Umbilical cord (tissue), 2 donors: Measurements from ENCODE around the gene IQCE. TPM values are rescaled to one million over a fixed set of nuclear protein-coding genes. Genes with fewer than 3 reads are reported as not detected.
A peak's percentile ranks its signal among the peaks of the same experiment; 100 is the strongest.
"Not testable (repeated sequence)": the region's sequence is repeated elsewhere in the genome, so short reads cannot be mapped to it uniquely, and the experiment has no call there.

Experiments used
- DNase-seq: peaks from one replicate; pipeline ENCODE4 v3.0.0-alpha.2; 2015; ENCODE audit warnings: low spot score
- total RNA-seq: library from RNA; depleted of rRNA; stranded (reverse); fragments of >200 nt; gene quantifications from one replicate; pipeline ENCODE4 v1.2.3, GENCODE V29; 2014; ENCODE audit warnings: low replicate concordance; ENCODE audit not compliant: insufficient read depth

Gene IQCE
- total RNA-seq, 1 donor from 2014 or later: 5.1 TPM

DNA sequence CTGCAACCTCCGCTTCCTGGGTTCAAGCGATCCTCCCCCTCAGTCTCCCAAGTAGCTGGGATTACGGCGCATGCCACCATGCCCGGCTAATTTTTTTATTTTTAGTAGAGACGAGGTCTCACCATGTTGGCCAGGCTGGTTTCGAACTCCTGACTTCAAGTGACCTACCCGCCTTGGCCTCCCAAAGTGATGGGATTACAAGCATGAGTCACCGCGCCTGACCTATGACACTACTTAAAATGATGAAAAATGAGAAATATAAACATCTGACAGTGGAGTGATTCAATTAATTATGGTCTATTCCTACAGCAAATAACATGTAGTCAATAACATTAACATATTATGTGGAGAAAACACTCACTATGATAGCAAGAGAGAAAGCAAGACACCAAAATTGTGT is 5.7 kb upstream of the IQCE start:
- no peak for DNase-seq

DNA sequence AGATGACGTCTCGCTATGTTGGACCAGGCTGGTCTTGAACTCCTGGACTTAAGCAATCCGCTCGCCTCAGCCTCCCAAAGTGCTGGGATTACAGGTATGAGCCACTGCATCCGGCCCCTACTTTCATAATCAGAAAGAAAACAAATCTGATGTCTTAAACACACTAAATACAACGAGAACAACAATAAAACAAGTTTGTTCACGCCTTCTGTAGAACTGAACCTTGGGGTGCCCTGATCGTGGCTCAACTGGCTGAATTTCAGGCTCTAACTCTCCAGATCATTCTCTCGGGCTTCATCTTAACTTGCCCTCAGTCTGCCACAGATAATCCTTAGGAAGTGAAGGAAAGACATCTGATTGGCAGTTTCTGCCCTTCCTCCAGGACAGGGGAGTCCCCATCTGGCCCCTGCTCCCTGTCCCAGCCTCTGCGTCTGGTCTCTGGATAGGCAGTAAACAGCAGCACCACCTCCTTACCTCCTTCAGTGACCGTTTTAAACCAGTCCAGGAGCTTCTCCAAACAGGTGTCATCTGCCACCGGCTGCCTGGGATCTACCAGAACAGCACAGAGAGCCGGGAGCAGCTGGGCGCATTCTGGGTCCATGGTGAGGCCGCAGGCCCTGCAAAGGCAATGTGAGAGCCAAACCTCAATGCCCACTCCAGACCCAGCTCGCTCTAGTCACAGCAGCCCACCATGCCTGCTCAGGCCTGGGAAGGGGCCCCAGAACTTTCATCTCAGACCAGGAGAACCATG is 4.8 kb upstream of the IQCE start:
- DNase-seq: no peak

DNA sequence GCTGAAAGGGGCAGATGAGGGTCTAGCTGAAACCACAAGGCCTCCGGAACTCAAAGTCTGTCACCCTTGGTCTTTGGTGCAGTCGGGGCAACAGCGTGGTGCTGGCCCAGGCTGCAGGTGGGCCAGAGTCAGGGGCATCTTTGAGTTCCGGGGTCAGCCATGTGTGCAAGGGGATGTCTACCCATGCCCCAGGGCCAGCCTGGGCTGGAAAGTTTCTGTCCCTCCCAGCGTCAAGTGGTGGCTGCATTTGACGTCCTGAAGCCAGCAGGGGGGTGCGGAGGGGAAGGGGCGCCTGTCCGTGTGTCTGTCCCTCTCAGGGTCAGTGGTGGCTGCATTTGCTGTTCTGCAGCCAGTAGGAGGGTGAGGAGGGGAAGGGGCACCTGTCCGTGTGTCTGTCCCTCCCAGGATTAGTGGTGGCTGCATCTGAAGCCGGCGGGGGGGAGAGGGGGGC is 4.1 kb upstream of the IQCE start:
- no peak for DNase-seq

DNA sequence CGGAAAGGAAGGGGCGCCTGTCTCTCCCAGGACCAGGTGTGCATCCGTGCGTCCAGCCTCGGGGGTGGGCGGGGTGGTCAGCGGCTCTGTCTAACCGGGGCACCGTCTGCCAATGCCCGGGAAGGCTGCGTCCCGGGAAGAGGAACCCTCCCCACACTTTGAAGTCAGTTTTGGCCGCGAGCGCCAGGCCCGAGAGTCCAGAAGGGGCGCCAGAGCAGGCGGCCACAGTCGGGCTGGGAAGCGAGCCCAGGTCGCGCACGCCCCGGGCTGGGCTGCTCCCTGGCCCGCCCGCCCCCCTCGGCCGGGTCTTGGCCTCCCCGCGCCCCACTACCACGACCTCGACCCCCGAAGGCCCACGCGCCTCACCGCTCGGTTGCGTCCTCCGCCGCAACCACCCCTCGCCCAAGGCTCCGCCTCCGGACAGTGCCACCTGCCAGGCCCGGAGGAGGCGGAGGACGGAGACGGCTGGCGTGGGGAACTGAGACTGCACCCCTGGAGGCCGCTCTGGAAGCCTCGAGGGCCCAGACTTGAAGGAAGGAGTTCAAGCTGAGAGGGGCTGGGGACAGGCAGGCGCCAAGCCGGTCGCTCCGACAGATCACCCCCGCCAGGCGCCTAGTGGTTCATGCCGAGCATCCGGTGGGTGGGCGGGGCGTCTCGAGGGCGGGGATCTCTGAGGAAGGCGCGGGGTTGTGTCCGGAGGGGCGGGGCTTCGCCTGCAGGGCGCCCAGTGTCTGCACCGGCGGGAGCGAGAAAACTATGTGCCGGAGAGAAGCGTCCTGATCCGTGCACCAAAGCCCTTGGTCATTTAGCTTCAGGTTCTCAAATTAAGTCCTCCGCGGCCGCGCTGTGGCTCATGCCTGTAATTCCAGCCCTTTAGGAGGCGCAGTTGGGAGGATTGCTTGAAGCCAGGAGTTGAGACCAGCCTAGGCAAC is 3.4 kb upstream of the IQCE start, which contains the start of gene BRAT1:
Gene BRAT1 (minus strand): TSS at position 404 of the 932 bp plus-strand sequence. CDS start 1,093 bp downstream, outside the sequence.
- peak; percentile 95 for DNase-seq

DNA sequence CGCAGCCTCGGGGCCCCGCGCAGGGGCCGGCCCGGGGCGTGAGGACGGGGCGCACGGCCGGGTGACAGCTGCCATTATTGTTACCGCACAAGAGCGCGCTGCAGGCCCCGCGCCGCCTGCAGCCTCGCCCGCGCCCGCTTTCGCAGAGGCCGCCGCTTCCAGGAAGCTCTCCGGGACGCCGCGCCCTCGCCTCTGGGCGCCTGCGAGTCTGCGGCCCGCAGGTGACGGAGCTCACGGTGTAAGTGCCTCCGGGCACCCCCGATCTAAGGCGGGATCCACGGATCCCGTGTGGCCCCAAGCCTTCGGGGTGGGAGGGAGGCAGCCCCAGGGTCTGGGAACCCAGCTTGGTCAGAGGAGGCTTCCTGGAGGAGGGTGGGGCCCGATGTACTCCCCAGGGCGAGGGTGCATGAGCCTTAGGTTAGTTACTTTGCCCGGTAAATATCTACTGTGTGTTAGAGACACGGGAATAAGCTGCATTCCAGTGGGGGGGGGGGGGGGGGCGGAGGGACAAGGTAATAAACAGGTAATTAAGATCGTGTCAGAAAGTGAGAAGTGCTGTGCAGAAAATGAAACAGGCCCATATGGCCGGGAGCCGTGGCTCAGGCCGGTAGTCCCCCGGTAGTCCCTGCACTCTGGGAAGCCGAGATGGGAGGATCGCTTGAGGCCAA is 638 bp downstream of the IQCE start:
- DNase-seq: no peak

DNA sequence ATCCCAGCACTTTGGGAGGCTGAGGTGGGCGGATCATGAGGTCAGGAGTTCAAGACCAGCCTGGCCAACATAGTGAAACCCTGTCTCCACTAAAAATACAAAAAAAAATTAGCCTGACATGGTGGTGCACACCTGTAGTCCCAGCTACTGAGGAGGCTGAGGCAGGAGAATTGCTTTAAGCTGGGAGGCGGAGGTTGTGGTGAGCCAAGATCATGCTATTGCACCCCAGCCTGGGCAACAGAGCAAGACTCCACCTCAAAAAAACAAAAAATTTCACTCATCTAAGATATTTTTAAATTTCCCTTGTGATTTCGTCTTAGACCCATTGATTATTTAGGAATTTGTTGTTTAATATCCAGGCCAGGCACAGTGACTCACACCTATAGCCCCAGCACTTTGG is 5.2 kb downstream of the IQCE start:
- DNase-seq: not testable (repeated sequence)

DNA sequence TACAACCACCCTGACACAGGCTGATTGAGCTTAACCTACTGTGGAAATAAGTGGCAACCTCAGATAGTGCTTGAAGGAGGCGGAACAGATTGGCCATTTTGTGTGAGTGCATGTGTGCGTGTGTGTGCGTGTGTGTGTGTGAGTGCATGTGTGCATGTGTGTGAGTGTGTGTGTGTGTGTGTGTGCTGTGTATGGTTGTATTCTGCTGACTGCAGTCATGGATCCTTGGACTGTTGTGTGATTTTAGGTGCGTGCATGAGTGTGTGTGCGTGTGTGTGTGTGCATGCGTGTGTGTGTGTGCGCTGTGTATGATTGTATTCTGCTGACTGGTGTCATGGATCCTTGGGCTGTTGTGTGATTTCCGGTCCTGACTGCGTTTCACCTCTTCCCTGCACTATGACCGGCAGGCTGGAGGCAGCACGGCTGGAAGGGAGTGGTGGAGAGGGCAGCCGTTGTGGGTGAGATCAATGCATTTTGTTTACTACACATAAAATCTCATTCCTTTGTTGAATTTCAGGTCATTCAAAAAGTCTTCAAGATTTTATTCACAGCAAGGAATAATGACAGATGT is 6.3 kb downstream of the IQCE start:
- no peak for DNase-seq

DNA sequence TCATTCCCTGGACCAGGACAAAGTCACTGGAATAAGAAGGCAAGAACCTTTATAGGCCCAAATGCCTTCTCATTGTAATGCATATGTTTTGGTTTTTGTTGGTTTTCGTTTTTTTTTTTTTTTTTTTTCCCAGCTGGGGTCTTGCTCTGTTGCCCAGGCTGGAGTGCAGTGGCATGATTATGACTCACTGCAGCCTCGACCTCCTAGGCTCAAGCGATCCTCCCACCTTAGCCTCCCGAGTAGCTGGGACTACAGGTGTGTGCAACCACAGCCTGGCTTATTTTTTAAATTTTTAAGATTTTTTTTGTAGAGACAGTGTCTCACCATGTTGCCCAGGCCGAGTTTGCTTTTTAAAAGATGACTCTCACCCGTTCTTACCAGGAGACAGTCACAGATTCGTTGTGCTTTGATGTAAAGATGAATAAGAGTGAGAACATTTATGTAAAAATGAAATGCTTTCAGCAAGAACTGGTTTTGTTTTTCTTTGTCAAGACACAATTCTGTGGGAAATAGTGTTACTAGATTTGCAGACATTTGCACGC is 7.6 kb downstream of the IQCE start:
- no peak for DNase-seq

DNA sequence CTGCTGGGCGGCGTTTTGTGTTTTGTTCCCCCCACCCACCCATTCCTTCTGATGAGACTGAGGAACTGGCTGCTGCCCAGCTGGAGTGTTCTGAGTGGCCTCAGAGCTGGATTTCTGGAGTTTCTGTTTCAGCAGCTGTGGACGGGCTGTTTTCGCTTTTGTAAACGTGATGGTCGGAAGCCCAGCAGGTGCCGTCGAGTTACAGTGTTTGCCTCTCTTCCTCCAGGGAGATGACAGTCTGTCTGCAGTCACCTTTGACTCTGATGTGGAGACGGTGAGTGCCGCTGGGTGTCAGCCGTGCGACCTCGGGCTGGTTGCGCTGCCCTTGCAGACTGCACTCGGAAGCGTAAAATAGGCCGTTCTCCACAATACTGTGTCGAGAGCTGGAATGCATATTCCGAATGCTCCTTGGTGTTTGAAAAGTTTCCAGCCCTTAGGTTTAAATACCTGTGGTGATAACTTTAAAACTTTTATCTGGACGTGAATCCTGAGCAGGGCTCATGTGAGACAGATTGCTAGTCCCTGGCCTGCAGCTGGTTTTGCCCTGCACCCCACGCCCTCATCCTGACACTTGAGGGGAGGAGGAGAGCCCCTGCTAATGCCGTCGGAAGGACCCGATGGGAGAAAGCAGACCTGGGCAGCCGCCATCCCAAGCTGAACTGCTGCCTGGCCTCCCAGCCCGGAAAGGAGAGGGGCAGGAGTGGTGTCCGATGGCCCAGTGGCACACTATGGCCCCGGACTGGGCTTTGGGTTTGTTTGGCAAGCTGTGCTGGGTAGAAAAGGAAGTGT is 8.3 kb downstream of the IQCE start:
- no peak for DNase-seq

DNA sequence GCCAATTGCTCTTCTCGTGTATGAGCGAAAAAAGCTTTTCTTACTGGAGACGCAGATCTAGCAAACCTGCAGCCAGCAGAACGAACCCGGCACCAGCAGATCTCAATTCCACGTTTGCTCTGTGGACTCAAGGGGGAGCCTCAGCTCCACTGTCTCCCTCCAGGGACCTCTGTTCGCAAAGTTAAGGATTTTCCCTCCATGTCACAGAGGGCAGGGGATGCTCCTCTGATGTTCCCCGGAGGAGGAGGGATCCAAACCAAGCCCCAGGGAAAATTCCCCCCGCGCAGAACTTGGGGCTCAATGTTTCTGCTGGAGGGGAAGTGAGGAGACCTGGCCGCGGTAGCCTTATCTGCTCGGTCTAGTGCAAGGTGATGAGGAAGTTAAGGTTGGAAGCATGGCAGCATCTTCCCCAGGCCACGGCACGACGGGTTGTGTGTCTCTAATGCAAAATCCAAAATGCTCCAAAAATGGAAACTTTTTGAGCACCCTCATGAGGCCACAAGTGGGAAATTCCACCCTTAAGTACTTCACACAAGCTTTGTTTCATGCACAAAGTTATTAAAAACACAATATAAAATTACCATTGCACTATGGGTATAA is 9.0 kb downstream of the IQCE start:
- DNase-seq: peak; percentile 69

DNA sequence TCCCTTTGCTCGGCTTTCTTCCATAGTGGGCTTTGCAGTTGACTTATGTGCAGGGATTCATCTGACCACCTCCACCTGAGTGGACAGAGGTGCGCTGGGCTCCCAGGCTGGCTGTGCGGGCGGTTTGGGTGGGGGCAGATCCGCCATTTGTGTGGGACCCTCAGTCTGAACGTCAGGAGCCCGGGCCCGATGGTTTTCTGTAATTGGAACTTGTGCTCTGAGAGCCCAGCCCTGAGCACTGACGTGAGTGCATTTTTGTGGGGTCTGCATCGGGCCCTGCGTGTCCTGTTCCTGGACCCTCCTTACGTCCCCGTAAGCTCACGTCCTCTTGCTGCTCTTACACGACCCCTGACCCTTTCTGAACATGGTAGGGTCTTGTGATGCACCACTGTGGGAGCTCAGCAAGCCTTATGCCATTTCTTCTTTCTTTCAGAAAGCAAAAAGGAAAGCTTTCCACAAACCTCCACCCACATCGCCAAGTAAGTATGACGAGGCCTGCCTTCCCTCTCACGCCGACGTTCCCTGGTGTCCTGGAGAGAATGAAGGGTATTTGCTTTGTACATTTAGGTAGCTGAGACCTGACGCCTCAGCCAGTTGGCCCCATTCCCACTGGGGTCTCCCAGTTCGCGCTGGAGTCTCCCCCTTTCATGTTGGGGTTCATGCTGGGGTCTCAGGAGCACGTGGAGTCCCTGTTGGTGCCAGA is 9.9 kb downstream of the IQCE start:
- no peak for DNase-seq

DNA sequence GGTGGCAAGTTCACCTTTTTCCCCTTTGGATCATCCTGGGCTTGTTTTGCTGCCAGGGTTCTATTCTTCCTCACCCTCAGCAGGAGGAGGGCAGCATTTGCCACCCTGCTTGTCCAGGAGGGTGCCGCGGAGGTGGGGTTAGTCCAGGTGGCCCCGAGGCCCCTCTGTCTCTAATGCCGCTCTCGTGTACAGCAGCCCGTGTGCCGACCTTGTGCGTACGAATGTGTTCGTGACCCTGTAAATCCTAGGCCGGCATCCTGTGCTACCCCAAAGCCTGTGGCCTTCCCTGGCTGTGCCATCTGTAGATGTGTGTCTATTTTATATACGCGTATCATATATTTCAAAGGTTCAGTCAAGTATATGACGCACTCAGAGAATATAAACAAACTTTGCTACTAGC is 10.6 kb downstream of the IQCE start:
- DNase-seq: no peak

DNA sequence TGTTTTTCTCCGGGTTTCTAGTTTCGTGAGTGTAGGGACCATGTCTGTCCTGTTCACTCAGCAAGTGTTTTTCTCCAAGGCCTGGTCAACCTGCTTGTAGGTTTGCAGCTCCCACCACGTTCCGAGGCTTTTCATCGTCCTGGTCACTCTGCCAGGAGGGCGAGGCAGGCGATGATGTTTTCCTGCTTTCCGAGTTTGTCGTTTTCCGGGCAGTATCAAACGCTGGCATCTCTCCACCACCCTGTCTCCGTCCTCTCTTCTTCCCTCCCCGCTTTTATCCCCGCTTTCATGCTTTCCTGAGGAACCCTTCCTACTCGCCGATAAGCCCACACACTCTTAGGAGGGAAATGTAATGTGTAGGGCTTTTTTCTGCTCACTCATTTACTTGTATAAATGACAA is 11.2 kb downstream of the IQCE start:
- DNase-seq: no peak

DNA sequence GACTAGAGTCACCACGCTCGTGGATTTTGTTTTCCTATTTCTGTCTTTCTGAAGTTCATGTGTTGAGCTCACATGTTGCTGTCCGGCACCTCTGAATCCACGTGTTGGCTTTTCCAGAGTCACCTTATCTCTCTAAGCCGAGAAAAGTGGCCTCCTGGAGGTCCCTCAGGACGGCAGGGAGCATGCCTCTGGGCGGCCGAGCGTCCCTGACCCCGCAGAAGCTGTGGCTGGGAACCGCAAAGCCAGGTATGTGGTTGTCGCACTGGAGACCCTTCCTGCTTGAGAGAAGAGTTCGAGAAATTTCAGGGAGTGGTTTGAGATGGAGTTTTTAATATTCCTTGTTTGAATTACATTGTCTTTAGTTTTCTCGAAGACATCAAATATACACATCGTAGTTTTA is 12.6 kb downstream of the IQCE start:
- DNase-seq: no peak

DNA sequence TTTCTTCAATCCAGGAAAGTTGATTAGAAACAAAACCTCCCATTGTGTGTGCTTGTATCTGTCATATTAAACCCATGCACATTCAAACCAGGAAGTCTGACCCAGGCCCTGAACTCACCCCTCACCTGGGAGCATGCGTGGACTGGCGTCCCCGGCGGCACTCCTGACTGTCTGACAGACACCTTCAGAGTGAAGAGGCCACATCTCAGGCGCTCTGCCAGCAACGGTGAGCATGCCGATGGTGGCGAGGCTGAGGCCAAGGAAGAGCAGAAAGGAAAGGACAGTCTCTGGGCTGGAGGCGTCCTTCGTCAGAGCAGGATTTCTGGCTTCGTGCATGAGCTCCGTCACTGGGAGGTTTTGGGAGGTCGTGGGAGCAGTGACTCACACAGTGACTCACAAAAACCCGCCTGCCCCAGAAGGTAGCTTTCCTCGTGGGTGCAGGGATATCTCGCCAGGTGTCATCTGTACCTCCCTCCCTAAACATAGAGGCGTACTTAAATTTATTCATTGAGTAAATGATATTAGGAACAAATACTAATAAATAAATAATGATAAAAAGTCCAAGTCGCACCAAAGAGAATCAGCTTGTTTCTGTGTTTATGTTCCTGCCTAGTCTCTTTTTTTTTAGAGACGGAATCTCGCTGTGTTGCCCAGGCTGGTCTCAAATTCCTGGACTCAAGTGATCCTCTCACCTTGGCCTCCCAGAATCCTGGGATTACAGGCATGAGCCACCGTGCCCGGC is 13.5 kb downstream of the IQCE start:
- no peak for DNase-seq

DNA sequence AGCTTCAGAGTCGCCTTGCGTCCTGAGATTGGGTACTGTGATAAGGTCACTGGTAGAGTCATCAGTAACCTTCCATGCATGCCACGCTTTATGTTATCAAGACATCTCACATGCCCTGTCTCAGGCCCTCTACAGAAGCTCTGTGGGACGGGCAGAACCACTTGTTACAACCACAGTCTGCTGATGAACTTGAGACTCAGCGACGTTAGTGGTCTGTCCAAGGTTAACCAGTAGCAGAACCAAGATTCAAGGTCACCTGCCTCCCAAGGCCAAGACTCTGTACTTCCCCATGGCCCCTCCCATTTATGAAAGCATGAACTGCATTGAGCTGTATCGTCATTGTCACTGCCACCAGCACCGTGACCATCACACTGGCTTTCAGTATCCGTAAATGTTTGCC is 15.0 kb downstream of the IQCE start:
- DNase-seq: no peak

DNA sequence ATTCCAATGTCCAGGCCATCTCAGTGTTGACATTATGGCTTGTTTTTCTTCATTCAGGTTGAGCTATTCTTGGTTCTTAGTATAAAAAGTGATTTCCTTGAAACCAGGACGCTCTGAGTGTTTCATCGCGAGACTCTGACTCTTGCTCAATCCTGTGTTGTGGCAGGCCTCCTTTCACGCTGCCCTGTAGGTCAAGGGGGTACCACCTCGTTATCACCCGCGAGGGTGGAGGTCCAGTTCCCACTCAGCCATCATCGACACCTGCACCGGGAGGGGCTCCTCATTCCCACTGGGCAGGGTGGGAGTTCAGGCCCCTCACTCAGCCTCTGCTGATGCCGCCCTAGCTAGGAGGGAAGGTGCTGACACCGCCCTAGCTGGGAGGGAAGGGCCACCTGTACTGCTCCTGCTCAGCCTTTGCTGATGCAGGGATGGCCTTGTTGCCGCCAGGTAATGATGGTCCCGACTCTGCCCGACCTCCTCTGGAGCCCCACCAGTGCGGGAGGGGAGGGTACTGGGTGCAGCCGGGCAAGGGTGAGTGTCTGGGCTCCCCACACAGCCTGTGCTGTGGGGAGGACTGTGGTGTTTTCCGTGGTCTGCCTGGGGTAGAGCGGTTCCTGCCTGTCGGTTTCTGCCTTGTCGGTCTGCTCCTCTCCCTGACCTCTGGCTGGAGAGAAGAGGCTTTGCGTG is 16.4 kb downstream of the IQCE start:
- no peak for DNase-seq

DNA sequence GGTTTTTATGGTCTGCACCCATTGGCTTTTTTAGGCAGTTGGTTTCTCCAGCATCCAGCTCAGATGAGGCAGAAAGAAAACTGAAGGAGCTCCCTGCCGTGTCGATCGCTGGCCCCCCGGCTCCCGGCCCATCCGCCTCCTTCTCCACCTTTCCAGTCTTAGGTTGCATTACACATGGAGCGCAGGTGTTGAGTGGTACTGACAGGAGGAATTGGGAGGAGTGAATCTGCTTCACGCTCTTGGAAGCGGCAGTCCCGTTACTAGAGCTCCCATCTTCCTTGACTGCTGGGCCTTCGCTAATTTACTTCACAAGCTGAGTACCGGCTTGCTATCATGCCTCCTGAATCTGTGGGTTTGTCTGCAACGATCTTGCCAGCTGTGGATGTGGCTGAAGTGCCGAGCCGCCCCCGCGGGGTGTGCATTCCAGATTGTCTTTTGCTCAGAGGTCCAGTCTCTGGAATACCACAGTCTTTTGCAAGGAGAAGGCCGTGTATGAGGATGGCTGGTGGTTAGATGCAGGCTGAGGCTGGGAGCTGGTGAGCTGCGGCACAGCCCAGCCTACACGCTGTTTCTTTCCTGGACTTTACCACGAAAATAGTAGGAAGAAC is 17.1 kb downstream of the IQCE start:
- DNase-seq: no peak
